AG09319 (cell line): ENCODE results near the gene PKMYT1.
"Not testable (repeated sequence)": the region's sequence is repeated elsewhere in the genome, so short reads cannot be mapped to it uniquely, and the experiment has no call there.

Experiments
- DNase-seq: peaks from one replicate; pipeline ENCODE4 v3.0.0-alpha.2; 2010; ENCODE audit warnings: low read depth; ENCODE audit errors: extremely low read depth
- TF ChIP-seq, protein P1 (sequence below): IDR thresholded peaks from 2 replicates; pipeline ENCODE4 v1.5.1; 2011; ENCODE audit warnings: low read depth, mild to moderate bottlenecking, inconsistent platforms, low read length, moderate library complexity

PKMYT1 gene

DNA sequence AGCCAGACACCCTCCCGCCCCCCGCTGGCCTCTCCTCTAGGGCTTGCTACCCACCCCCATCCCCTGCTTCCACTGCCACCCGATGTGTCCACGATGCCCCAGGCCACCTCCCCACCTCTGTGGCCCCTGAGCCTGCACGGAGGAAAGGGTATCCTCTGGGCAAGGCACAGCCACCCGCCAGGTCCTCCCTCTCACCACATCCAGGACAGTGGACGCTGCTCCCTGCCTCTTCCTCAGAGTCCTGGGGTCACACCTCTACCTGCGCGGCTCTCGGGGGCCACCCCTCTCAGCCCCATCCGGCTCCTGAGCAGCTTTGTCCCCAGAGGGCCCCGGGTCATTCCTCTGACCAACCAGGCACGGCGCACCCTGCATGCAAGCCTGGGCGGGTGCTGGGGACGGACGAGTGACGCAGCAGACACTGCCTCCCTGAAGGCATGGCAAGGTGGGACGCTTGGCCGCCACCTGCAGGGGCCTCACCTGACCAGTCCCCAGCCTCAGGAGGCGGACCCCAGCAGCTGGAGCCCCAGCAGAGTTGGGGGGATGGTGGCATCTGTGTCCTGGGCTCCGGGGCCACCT lies 43.7 kb downstream of the PKMYT1 start:
- TF ChIP-seq, protein P1, sequence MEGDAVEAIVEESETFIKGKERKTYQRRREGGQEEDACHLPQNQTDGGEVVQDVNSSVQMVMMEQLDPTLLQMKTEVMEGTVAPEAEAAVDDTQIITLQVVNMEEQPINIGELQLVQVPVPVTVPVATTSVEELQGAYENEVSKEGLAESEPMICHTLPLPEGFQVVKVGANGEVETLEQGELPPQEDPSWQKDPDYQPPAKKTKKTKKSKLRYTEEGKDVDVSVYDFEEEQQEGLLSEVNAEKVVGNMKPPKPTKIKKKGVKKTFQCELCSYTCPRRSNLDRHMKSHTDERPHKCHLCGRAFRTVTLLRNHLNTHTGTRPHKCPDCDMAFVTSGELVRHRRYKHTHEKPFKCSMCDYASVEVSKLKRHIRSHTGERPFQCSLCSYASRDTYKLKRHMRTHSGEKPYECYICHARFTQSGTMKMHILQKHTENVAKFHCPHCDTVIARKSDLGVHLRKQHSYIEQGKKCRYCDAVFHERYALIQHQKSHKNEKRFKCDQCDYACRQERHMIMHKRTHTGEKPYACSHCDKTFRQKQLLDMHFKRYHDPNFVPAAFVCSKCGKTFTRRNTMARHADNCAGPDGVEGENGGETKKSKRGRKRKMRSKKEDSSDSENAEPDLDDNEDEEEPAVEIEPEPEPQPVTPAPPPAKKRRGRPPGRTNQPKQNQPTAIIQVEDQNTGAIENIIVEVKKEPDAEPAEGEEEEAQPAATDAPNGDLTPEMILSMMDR, result no peak
- no peak for DNase-seq

DNA sequence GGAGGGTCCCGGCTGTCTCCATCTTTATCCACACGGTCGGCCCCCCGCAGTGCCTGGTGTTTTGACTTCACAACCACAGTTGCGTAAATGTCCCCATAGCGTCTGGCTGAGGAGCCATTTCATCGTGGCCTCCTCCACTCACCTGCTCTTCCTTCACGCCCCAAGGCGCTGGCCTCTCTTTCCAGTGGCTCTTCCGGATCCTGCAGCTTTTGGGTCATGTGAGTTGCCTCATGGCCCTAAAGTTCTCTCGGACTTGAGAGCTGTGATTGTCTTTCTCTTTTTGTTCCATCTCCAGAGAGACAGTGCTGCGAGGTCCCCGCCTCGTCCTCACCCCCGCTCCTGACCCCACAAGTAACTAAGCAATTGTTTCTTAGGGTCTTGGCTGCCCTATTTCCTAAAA lies 45.8 kb downstream of the PKMYT1 start:
- DNase-seq, result no peak
- TF ChIP-seq, protein P1, result no peak

DNA sequence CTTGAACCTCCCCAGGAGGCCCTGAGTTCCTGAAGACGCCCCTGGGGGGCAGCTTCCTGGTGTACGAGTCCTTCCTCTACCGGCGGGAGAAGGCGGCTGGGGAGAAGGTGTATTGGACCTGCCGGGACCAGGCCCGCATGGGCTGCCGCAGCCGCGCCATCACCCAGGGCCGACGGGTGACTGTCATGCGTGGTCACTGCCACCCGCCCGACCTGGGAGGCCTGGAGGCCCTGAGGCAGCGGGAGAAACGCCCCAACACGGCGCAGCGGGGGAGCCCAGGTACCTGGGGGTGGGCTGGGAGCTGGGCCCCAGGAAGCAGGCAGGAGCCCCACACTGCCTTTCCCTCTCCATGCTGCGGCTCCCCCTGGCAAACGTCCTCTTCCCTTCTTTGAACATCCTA lies 46.5 kb downstream of the PKMYT1 start:
- DNase-seq, result no peak
- TF ChIP-seq, protein P1, result no peak

DNA sequence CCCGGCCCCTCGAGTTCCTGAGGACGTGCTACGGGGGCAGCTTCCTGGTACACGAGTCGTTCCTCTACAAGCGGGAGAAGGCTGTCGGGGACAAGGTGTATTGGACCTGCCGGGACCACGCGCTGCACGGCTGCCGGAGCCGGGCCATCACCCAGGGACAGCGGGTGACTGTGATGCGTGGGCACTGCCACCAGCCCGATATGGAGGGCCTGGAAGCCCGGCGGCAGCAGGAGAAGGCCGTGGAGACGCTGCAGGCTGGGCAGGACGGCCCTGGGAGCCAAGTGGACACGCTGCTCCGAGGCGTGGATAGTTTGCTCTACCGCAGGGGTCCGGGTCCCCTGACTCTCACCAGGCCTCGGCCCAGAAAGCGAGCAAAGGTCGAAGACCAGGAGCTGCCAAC lies 47.1 kb downstream of the PKMYT1 start:
- TF ChIP-seq, protein P1, result no peak
- DNase-seq, result no peak

DNA sequence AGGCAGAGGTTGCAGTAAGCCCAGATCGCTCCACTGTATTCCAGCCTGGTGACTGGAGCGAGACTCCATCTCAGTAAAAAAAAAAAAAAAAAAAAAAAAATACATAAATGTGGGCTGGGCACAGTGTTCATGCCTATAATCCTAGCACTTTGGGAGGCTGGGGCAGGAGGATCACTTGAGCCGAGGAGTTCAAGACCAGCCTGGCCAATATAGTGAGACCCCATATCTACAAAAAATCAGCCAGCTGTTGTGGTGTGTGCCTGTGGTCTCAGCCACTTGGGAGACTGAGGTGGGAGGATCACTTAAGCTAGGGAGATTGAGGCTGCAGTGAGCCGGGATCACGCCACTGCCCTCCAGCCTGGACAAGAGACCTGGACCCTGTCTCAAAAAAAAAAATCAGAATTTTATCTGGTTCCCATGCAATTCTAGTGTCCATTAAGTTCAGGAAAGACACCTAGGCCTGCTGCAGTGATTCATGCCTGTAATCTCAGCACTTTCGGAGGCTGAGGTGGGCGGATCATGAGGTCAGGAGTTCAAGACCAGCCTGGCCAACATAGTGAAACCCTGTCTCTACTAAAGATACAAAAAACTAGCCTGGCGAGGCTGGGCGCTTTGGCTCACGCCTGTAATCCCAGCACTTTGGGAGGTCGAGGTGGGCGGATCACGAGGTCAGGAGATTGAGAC lies 48.9 kb downstream of the PKMYT1 start:
- DNase-seq, result not testable (repeated sequence)

DNA sequence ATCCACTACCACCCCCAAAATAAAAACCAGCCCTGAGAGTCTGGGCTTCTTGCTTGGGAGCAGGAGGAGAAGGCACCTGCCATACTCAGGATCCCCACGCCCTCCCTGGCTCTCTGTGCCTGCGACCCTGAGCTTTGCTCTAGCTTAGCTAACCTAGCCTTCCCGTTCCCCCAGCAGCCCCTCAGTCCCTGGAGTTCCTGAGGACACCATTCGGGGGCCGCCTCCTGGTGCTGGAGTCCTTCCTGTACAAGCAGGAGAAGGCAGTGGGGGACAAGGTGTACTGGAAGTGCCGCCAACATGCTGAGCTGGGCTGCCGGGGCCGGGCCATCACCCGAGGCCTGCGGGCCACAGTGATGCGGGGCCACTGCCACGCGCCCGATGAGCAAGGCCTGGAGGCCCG lies 50.0 kb downstream of the PKMYT1 start:
- no peak for DNase-seq
- TF ChIP-seq, protein P1, result no peak

DNA sequence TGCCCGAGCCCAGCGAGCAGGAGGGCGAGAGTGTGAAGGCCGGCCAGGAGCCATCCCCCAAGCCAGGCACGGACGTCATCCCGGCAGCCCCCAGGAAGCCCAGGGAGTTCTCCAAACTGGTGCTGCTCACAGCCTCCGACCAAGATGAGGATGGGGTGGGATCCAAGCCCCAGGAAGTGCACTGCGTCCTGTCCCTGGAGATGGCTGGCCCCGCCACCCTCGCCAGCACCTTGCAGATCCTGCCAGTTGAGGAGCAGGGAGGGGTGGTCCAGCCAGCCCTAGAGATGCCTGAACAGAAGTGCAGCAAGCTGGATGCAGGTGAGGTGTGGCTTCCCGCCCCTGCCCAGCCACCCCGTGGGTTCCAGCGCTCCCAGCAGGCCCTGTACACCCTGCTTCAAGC lies 50.6 kb downstream of the PKMYT1 start:
- no peak for DNase-seq
- TF ChIP-seq, protein P1, result no peak

DNA sequence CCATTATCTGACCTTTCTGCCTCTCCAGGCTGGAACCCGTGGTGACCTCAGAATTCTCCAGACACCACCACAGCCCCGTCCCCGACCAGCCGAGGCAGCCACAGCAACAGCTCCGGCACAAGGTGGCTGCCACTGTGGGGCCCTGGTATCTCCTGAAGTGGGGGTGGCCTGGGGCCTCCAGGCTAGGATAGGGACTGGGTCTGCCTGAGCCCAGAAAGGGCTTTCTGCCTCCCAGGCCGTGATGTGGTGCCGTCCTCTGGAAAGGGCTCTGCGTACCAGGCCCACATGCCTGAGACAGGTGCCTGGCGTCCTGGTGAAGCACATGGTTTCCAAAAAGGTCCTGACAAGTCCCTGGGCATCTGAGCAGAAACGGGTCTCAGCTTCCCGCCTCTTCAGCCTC lies 51.5 kb downstream of the PKMYT1 start:
- TF ChIP-seq, protein P1, result no peak
- no peak for DNase-seq

DNA sequence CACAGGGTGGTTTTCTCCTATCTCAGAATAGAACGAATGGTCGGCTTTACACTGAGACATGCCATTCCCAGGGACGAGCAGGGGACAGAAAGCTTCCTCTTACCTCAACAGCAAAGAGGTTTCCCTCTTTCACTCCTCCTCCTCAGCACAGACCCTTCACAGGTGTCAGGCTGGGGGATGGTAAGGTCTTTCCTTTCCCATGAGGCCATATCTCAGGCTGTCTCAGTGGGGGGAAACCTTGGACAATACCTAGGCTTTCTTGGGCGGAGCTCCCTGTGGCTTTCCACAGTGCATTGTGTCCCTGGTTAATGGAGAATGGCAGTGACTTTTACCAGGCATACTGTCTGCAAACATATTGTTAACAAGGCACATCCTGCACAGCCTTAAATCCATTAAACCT lies 52.1 kb downstream of the PKMYT1 start:
- not testable (repeated sequence) for DNase-seq
